AG09319 (cell line): ENCODE results near the gene COL6A3.

Experiments used
- DNase-seq: peaks from one replicate; pipeline ENCODE4 v3.0.0-alpha.2; 2010; ENCODE audit warnings: low read depth; ENCODE audit errors: extremely low read depth
- CTCF ChIP-seq: IDR thresholded peaks from 2 replicates; pipeline ENCODE4 v1.5.1; 2011; ENCODE audit warnings: low read depth, mild to moderate bottlenecking, inconsistent platforms, low read length, moderate library complexity

Gene COL6A3

DNA sequence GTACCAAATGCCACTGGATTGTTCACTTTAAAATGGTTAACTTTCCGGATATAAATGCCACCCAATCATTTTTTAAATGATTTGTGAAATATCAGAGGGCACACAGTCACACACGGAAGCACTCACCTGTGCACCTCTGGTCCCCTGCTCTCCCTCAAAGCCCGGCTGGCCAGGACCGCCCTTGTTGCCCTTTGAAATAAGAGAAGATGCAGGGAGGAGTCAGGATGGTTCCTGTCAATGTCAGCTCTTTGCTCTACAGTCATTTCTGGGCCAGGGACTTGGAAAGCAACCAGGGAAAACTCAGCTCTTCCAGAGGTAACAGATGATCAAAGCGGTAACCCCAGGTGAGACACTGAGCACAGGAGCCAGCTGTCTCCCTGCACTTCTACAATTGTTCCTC lies 60.7 kb downstream of the COL6A3 start:
- DNase-seq, result no peak
- TF ChIP-seq CTCF, result no peak

- TF ChIP-seq CTCF, result no peak
Observed at GRCh38 chr2:237352279-237352845, 61.6 kb downstream of the COL6A3 start.

GRCh38 chr2:237351796-237352195 lies 62.2 kb downstream of the COL6A3 start:
- TF ChIP-seq CTCF, result no peak
- no peak for DNase-seq

More at GRCh38 chr2:237352279-237352845, 61.6 kb downstream of the COL6A3 start:
- no peak for DNase-seq

- DNase-seq, result no peak
- TF ChIP-seq CTCF, result no peak
Observed at GRCh38 chr2:237351046-237351445, 62.9 kb downstream of the COL6A3 start.

DNA sequence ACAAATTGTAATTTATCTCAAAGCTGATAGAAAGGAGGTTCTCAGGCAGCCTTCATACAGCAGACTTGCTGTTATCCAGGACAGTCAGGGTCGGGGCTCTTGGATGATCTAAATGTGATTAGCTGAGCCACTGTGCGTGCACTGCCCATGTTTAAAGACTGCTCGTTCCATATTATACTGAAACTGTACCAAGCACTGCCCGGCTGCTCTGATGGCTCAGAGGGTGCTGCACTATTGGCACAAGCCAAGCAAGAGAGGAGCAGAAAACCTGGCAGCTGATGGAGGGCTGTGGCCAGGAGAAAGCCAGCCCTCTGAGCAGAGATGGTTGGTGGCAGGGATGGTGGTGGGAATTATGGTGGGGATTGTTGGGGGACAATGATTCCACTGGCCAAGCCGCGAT lies 63.4 kb downstream of the COL6A3 start:
- no peak for TF ChIP-seq CTCF
- DNase-seq, result no peak

- DNase-seq, result no peak
- no peak for TF ChIP-seq CTCF
Observed at GRCh38 chr2:237350070-237350469, 63.9 kb downstream of the COL6A3 start.

DNA sequence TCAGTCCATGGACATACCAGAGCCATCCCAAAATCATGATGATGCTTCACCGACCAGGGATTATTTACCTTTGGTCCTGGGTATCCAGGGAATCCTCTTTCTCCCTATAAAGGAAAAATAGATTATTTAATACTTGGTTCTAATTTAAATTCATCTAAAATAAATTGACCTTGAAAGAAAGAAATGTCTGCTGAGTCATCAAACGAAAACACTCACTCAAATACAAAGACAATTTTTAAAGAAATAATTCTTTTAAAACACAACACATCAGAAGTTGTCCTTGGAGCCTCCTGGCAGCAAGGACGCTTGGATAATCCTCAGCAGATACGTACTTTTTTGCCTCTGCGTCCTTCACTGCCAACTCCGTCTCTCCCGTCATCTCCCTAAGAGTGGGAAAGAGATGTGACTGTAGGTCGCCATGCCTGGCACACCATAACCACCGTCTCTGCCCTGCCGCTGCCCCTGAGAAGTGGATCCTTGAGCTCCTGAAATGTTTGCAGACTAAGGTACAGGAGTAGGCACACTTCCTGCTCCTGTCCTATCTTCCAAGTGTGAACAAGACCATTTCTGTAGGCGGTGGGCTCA lies 65.6 kb downstream of the COL6A3 start:
- DNase-seq, result no peak
- TF ChIP-seq CTCF, result no peak
